Measurements from ENCODE around the gene JPT1. TPM values are rescaled to one million over a fixed set of nuclear protein-coding genes. Genes with fewer than 3 reads are reported as not detected.

Gene JPT1
- total RNA-seq, 1 experiment from 2014 or later: 341 TPM

DNA sequence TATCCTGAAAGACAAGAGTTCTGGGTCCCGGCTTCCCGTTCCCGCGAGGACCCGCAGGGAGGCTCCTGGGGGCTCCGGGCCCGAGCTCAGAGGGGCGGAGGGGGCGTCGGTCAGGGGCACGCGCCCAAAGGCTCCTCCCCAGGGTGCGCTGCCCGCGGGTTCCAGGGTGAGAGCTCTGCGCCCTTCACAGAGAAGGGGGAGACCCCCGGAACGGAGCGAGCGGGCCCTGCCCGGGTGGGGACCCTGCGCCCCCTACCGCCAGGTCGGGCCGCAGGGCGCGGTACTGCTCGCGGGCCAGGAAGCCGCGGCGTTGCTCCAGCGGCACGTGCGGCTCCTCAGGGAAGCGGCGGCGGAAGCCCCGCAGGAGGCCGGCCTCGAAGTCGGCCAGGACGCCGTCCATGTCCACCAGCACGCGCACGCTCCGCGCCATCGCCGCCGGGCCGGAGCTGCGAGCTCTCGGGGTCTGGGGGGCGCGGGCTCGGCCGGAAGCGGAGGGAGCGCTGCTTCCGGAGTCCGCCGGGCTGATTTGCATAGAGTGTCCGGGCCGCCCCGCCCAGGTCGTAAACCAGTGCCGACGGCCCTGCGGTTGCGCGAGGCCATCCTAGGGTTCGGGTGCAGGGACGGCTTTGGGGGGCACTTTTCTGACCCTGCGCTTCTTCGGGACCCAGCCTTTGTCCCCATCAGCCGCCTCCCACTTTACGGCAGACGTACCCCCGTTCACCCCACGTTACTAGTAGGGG, 22.9 kb downstream of the JPT1 start, which contains the start of gene NT5C (continued):
- TF ChIP-seq MAX (CRISPR knock-in tag; IDR thresholded peaks at IDR 0.05) (peak; percentile 95), ESRRA (CRISPR knock-in tag; IDR thresholded peaks at IDR 0.05; ENCODE audit: borderline replicate concordance) (peak; percentile 93), ARID4B (CRISPR knock-in tag; IDR thresholded peaks at IDR 0.05; ENCODE audit: borderline replicate concordance) (peak; percentile 97), SMAD4 (CRISPR knock-in tag; IDR thresholded peaks at IDR 0.05) (peak; percentile 77; the same call in 1 of the 2 replicates), PRRX2 (CRISPR knock-in tag; IDR thresholded peaks at IDR 0.05) (no peak), NFE2L1 (CRISPR knock-in tag; IDR thresholded peaks at IDR 0.05) (peak; percentile 66), CBFB (CRISPR knock-in tag; IDR thresholded peaks at IDR 0.05; ENCODE audit: low read depth) (no peak), ERG (CRISPR knock-in tag; IDR thresholded peaks at IDR 0.05) (no peak), OVOL2 (CRISPR knock-in tag; IDR thresholded peaks at IDR 0.05; ENCODE audit: borderline replicate concordance) (no peak), ZNF532 (CRISPR knock-in tag; IDR thresholded peaks at IDR 0.05; ENCODE audit: borderline replicate concordance) (no peak), GABPB1 (CRISPR knock-in tag; IDR thresholded peaks at IDR 0.05) (peak; percentile 75; the same call in 1 of the 2 replicates), TCF7 (CRISPR knock-in tag; IDR thresholded peaks at IDR 0.05; ENCODE audit: low read depth) (no peak; the same call in 1 of the 2 replicates), JAZF1 (CRISPR knock-in tag; IDR thresholded peaks at IDR 0.05) (no peak), IRF2 (CRISPR knock-in tag; IDR thresholded peaks at IDR 0.05; ENCODE audit: borderline replicate concordance, low read depth) (no peak), ZNF317 (CRISPR knock-in tag; IDR thresholded peaks at IDR 0.05; ENCODE audit: borderline replicate concordance, low read depth) (peak; percentile 66; the same call in 1 of the 2 replicates), KAT7 (CRISPR knock-in tag; IDR thresholded peaks at IDR 0.05; ENCODE audit: borderline replicate concordance) (peak; percentile 47; the same call in 1 of the 2 replicates), NR2C2 (CRISPR knock-in tag; IDR thresholded peaks at IDR 0.05) (no peak), PREB (CRISPR knock-in tag; IDR thresholded peaks at IDR 0.05; ENCODE audit: borderline replicate concordance) (no peak)
- TF ChIP-seq, protein P1, sequence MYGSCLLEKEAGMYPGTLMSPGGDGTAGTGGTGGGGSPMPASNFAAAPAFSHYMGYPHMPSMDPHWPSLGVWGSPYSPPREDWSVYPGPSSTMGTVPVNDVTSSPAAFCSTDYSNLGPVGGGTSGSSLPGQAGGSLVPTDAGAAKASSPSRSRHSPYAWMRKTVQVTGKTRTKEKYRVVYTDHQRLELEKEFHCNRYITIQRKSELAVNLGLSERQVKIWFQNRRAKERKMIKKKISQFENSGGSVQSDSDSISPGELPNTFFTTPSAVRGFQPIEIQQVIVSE (CRISPR knock-in tag; IDR thresholded peaks at IDR 0.05; ENCODE audit: borderline replicate concordance): no peak
- TF ChIP-seq, protein P2, sequence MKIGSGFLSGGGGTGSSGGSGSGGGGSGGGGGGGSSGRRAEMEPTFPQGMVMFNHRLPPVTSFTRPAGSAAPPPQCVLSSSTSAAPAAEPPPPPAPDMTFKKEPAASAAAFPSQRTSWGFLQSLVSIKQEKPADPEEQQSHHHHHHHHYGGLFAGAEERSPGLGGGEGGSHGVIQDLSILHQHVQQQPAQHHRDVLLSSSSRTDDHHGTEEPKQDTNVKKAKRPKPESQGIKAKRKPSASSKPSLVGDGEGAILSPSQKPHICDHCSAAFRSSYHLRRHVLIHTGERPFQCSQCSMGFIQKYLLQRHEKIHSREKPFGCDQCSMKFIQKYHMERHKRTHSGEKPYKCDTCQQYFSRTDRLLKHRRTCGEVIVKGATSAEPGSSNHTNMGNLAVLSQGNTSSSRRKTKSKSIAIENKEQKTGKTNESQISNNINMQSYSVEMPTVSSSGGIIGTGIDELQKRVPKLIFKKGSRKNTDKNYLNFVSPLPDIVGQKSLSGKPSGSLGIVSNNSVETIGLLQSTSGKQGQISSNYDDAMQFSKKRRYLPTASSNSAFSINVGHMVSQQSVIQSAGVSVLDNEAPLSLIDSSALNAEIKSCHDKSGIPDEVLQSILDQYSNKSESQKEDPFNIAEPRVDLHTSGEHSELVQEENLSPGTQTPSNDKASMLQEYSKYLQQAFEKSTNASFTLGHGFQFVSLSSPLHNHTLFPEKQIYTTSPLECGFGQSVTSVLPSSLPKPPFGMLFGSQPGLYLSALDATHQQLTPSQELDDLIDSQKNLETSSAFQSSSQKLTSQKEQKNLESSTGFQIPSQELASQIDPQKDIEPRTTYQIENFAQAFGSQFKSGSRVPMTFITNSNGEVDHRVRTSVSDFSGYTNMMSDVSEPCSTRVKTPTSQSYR (CRISPR knock-in tag; IDR thresholded peaks at IDR 0.05): peak; percentile 54; the same call in 1 of the 2 replicates
- TF ChIP-seq, protein P3, sequence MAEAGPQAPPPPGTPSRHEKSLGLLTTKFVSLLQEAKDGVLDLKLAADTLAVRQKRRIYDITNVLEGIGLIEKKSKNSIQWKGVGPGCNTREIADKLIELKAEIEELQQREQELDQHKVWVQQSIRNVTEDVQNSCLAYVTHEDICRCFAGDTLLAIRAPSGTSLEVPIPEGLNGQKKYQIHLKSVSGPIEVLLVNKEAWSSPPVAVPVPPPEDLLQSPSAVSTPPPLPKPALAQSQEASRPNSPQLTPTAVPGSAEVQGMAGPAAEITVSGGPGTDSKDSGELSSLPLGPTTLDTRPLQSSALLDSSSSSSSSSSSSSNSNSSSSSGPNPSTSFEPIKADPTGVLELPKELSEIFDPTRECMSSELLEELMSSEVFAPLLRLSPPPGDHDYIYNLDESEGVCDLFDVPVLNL (CRISPR knock-in tag; IDR thresholded peaks at IDR 0.05; ENCODE audit: borderline replicate concordance, low read depth): no peak
